Stimulated activated naive CD4-positive, alpha-beta T cell treated with Interleukin-2 at 50 U/mL for 16 hours (primary cell): Measurements from ENCODE around the gene DOCK8.

Experiments used
- DNase-seq: peaks from one replicate; lab custom pipeline; 2025; lab: John Stamatoyannopoulos, UW

The DOCK8 gene

DNA sequence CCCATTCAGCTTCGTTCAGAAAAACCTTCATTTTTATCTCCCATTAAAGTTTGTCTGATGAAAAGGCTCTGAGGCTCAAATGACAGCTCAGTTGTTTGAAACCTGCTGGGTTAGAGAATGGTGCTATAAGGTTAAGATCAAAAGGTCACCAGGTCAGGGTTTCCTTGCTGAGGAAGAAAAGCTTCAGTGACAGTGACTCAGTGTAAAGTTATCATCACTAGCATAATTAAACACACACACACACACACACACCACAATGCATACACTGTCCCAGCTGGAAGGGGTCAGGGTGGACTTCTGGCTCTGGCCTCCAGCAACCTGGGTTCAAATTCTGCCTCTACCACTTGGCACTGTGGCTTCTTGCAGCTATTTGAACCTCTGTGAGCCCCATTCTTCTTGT lies 281.1 kb downstream of the DOCK8 start:
- no peak for DNase-seq

DNA sequence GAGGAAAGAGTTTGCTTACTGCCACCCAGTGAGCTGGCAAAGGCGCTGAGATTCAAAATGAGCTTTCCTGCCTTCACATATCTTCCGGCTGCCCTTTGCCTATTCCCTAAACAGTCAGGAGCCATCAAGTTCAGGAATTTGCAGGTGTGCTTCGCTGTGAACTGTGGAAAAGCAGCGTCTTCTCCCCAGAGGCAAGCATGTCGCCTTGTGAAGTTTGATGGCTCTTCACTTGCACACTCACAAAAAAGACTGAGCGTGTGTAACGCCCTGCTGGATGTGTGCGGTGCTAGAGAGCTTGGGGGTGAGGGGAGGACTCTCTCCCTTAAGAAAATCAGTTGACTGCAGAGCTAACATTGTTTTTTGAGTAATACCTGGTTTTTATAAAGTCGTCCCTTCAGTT lies 288.7 kb downstream of the DOCK8 start:
- no peak for DNase-seq

DNA sequence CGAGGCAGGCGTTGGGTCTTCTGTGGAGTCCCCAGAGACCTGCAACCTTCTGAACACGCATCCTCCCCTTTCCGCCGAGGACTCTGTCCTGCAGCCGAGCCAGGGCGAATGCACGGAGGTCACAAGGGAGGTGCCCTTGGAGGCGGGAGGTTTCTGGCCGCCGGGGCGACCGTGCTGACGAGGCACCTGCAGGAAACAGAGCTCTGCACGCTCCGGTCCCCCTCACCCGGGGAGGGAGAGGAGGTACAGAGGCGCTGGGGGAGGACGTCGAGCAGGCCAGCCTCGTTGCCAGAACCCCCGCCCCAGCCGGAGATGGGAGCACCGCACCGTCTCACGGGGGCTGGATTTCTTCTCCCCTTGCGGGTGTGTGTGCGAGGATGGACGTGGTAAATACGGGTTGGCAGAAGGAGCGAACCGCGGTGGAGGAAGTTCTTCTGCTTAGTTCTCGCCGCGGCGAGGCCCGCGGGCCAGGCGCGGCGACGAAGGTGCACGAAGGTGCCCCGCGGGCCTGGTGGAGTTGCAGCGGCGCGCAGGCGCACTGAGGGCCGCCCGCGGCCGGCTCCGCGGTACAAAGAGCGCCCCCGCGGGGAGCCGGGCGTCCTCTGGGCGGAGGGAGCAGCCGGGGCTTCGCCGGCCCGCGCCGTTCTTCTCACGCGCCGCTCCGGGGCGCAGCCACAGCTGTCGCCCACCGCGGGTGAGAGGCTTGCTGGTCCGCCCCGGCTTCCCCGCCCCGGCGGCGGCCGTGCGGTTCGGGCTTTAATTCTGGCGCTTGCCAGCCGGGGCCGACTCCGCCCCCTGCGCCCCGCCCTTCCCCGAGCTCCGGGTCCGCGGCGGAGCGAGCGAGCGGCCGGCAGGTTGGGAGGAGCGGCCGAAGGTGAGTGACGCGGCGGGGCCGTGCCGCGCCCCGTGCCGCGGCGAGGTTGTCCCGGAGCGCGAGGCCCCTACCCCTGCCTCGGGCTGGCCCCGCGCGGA lies 289.5 kb downstream of the DOCK8 start, which contains the start of gene KANK1:
TSS of gene KANK1 (plus strand) at position 815 of the 972 bp plus-strand sequence.
- peak; percentile 81 for DNase-seq

DNA sequence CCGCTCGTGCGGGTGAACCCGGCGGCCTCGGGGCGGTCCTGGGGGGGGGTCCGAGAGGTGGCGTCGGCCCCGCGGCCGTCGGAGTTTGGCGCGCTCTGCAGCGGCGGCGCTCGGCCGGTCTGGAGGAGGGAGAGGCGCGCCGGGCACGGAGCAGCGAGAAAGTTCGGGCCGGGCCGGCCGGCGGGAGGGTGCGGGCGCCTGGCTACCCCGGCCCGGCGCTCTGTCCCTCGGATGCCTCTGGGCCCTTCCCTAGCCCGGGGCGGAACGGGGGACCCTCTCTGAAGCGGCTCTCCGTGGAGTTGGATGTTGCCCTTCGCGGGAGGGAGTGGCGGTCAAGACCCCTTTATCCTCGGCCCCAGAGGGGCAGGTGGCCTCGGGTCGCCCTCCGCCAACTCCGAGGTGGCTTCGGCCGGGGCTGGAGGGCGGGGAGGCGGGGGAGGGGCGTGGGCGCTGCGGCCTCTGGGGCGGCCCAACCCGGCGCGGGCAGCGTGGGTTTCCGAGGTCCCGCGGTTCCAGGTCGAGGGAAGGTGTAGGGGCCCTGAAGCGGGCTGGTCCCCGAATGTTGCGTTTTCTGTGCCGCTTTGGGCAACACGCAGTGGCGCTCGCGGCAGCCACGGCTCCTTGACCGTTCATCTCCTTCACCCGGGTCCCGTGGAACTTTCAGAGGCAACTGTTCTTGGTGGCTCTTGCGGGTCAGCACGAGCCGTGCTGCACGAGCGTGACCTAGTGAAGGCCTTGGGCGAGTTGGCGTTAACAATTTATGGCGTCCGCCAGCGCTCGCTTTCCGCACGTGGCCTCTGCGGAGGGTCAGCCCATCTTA lies 290.5 kb downstream of the DOCK8 start:
- no peak for DNase-seq

DNA sequence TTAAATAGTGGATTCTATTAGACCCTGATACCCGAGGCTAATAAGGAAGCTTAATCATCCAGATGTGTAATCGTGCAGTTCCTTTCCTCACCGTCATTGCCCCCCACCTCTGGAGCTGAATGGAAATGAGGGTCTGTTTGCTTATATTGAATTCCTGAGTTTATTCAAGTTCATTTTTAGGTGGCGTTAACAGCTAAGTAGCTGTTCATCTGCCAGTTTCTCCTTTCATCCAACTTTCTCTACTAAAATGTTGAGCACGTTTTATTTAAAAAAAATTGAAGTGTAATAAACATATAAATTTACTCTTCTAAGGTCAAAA lies 291.0 kb downstream of the DOCK8 start:
- no peak for DNase-seq

DNA sequence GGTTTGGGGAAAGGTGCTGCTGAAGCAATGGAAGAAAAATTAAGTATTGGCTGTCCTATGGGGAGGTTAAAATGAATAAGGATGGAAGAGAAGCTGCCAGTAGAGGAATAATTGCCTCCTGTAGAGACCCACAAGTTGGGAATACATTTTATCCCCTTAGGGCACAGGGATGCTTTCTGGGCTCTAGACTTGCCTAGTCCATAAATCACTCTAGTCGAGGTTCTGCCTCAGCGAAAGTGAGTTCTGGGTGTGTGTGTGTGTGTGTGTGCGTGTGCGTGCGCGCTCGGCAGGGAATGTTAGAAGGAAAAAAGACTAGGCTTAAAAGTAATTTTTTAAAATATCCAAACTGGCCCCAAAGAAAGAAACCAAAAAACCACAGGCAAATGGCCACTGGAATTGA lies 291.6 kb downstream of the DOCK8 start:
- DNase-seq: no peak

DNA sequence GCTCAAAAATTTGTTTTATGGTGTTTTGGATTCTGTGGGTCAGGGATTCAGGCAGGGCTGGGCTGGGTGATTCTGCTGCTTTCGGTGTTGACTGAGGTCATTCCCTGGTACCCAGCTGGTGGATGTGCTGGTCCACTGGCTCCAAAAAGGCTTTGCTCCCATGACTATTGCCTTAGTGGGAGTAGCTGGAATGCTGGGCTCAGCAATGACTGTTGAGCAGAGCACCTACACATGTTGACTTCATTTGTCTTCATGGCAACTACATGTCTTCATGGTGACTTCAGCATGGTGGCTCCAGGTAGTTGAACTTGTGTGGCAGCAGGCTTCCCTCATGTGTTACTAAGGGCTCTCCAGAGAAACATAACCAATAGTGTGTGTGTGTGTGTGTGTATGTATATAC lies 297.2 kb downstream of the DOCK8 start:
- DNase-seq: no peak

DNA sequence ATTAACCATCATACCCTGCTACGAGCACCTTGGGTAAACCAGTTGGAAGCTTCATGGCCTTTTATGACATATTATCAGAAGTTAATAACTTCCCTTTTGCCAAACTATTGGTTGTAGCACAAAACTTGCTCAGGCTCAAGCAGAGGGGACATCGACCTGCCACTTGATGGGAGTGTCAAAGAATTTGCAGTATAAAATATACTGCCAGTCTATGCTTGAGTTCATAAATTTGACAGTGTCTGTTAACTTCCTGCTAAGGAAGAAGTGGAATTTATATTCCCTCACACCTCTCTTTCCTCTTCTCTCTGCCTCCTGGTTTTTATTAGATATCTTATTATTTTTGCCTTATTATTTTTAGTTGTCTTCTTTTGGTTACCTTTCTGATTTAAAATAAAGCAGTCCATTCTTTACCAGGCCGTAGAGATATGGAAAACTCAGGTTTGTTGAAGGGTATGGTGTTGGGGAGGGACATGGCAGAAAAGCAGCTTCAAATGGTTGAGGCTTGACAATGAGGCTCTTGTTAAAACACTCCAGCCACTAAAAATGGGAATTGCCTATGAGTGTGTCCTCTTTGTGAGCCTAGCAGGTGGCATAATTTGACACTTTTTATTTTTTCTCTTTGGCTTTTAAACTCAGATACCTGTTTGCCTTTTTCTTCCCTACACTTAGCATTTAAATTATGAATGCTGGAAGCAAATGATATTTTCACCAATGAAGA lies 298.0 kb downstream of the DOCK8 start:
- no peak for DNase-seq
